HG03159 (cell line): ENCODE measurements around the gene TBC1D22A.

ENCODE experiments used
- ATAC-seq: cut with Tn5 transposase; IDR thresholded peaks from one replicate; pipeline ENCODE4 v1.9.1; 2021; ENCODE audit warnings: mild to moderate bottlenecking, moderate library complexity; ENCODE audit not compliant: unreplicated experiment

Gene TBC1D22A

GRCh38 chr22:47018010-47018910, 255.8 kb downstream of the TBC1D22A start:
- no peak for ATAC-seq

- no peak for ATAC-seq
Measured at GRCh38 chr22:47019012-47019790, 256.8 kb downstream of the TBC1D22A start.

GRCh38 chr22:47020166-47020565, 257.7 kb downstream of the TBC1D22A start:
- no peak for ATAC-seq

DNA sequence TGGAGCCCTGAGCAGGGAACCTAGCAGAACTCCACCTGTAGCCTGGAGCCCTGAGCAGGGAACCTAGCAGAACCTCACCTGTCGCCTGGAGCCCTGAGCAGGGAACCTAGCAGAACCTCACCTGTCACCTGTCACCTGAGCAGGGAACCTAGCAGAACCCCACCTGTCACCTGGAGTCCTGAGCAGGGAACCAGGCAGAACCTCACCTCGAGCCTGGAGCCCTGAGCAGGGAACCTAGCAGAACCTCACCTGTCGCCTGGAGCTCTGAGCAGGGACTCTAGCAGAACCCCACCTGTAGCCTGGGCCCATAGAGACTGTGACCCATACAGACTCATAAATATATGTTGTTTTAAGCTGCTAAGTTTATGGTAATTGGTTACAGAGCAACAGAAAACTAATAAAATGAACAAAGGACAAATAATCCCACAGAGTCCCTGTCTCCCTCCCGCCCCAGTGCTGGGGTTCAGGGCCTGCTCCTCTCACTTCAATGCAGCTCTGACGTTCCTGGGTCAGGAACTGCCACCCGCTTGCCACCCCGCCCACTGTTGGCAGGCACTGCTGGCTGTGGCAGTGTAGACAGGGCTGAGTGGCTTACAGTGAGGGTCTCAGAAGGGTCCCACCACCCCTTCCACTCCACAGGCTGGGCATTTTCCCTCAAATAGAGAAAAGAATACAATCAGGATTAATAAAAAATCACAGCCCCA, 259.1 kb downstream of the TBC1D22A start:
- no peak for ATAC-seq

DNA sequence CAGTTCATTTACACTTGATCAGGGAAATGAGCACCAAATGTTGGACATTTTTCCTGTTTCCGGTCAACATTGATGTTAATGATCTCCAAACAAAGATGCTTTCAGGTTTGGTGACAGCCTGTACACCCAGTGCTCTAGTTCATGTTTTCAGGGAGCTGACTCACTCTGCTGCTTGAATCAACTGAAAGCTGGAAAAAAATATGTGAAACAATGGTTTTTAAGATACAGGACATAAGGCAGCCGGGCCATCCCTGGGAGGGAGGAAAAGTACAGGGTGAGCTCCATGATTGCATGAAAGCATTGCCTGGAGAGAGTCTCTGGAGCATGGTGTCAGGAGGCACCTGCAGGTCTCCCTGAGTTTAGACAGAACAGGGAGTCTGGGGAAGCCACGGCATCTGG, 259.6 kb downstream of the TBC1D22A start:
- no peak for ATAC-seq

DNA sequence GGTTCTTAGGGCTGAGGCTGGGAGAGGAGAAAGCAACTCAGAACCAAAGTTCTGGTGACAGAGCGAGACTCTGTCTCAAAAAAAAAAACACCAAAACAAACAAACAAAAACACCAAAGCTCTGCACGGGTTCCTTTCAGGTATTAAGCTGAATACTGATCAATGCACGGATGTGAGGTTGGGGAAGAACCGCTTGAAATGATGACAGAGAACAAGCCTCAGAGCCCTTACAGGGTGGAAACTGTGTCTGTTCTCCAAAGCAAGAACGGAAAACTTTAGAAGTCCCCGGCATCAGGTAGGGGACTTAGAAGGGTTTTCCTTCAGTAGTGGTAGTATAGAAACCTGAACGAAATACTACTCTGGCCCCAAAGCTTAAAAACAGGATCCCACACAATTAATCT, 260.0 kb downstream of the TBC1D22A start:
- no peak for ATAC-seq

GRCh38 chr22:47023871-47024270, 261.4 kb downstream of the TBC1D22A start:
- no peak for ATAC-seq

GRCh38 chr22:47027766-47028165, 265.3 kb downstream of the TBC1D22A start:
- no peak for ATAC-seq

GRCh38 chr22:47029244-47030074, 267.0 kb downstream of the TBC1D22A start:
- ATAC-seq: no peak

GRCh38 chr22:47030143-47030661, 267.8 kb downstream of the TBC1D22A start:
- no peak for ATAC-seq

DNA sequence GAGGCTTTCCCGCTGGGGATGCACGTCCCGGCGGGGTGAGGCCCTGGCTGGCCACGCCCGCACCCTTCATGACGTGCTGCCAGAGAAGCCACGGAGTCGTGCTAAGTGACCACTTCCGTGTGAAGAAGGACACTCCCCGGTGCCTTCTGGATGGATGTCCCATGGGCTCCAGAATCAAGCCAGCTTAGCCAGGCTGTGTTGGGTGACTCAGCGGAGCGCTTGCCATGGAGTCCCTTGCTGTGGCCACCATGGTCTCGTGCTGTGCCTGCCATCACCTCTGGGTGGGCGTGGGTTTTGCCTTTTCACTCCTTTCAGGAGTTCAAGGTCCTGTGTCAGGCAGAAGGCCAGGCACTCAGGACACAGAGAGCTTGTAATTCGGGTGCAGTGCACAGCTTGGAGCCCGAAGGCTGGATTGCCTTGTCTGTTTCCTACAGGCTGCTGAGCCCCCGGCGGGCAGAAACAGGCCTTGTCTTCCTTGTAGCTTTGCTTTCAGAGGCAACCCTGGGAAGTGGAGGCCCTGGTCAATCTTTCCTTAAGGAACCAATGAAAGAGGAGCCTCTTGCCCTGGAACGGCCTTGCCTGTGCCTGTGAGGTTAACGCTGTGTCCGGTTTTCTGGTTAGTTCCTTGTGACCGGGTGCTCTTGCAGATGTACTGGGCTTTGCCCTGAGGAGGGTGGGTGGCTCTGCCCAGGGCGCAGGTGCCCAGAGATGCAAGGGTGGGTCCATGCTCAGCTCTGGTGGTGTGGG, 268.6 kb downstream of the TBC1D22A start:
- no peak for ATAC-seq

DNA sequence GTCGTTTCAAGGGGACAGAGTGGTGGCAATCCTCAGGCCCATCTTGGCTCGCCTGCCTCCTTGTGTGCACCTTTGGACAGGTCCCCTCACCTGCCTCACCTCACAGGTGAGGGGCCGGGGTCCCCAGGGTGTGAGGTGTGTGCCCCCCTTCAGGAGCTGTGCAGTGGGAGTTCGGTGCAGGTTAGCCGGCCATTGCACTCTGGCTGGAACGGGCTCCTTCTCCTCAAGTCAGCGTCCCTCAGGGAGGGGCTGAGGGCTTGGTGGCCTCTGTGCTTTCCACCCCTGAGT, 269.1 kb downstream of the TBC1D22A start:
- ATAC-seq: no peak

DNA sequence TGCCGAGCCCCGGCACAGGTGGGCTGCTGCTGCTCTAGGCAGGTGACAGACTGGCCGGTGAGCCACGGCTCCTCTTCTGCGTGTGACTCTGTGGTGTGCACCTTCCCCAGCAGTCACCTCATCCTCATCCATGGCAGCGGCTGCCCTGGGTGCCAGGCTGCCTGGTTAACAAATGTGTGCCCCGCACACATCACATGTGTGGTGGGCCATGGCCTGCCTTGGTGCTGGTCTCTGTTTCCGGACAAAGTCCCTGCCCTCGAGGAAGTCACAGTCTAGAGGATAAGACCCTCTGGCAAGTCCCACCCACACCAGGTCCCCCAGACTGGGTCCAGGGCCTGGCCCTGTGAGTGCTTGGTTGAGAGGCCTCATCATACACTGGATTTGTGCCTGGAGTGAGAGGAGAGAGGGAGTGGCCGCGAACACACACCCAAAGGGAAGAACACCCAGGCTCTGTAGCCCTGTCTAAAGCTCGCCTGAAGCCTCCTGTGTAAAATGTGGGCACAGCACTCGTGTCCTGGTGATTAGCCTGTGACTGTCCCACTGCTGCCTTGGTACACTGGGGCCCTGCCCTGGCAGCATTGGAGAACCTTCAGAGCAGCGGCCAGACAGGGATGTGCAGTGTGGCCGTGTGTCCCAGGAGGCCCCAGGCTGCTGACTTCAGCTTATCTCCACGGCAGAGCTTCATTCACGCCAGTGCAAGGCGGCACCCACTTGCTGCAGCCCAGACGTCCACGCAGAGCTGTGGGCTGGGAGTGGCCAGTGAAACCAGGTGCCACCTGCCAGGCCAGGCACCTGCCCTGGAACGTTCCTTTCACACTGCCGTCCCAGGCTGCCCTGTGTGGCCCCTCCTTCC, 269.9 kb downstream of the TBC1D22A start:
- no peak for ATAC-seq

- no peak for ATAC-seq
Measured at GRCh38 chr22:47032956-47033647, 270.7 kb downstream of the TBC1D22A start.

DNA sequence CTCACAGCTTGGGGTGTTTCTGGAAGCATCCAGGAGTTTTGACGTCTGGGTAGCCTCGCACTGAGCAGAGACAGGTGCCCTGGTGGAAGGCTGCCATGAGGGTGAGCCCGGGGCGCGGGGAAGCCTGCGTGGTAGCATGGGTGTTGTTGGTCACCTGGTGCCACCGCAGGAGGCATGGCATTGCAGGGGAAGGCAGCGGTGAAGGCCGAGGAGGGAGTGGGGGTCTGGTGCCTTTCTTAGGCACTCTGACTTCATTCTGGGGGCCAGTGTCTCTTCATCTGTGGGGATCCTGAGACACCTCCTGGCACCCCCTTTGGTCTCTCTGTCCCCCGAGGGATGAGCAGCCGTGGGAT, 271.2 kb downstream of the TBC1D22A start:
- no peak for ATAC-seq

GRCh38 chr22:47034076-47034808, 271.8 kb downstream of the TBC1D22A start:
- no peak for ATAC-seq

DNA sequence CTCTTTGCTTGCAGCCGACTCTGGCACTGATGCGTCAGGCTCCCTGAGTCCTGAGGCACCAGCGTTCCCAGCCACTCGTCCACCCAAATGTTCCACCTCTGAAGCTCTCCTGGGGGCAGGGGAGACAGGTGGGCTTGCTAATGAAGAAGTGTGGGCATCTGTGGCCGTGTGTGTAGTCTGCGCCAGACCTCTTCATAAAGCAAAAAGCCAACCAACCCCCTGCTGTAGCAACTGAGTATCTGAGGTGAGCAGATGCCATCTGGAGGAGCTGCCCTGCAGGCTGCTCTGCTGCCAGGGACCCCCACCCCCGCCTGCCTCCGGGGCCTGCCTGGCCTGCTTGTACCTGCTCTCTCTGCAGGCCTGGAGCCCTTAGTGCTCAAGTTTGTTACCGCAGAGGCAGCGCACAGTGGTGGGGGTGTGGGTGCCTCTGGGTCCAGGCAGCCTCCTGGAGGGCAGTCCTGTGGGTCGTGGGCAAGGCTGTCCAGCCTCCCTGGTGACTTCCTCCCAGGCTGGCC, 272.5 kb downstream of the TBC1D22A start:
- no peak for ATAC-seq
